Panc1 (cell line): Measurements from ENCODE around the gene DMAC2. TPM values are rescaled to one million over a fixed set of nuclear protein-coding genes. Genes with fewer than 3 reads are reported as not detected.

ENCODE experiments used
- ATAC-seq: fragments of 200-7000 bp; cut with Tn5 transposase; 2 replicates; pipeline ENCODE4 v1.9.1; 2020; ENCODE audit warnings: mild to moderate bottlenecking, moderate library complexity
- BruUV-seq: library from RNA; stranded (reverse); fragments of 400-500 nt; replicated peaks from 2 replicates; lab custom pipeline; 2021; lab: Mats Ljungman, UMichigan
- CTCF ChIA-PET: fragments of 300-600 bp; sonication (Branson Sonifier 250); formaldehyde crosslinking; loops from one replicate; lab custom pipeline; 2022; ENCODE audit warnings: antibody characterized with exemption; lab: Charles Lee
- POLR2A ChIA-PET: fragments of 300-600 bp; sonication (Branson Sonifier 250); formaldehyde crosslinking; loops from one replicate; lab custom pipeline; 2022; ENCODE audit warnings: antibody characterized with exemption; lab: Charles Lee
- DNase-seq: peaks from one replicate; pipeline ENCODE4 v3.0.0-alpha.2; 2010; ENCODE audit warnings: low read depth, low spot score
- H3K27ac ChIP-seq: 2 replicates; pipeline ENCODE4 v1.5.1; 2011; ENCODE audit warnings: mild to moderate bottlenecking, low read length, inconsistent platforms
- H3K27me3 ChIP-seq: fragments of 200-500 bp; sonication (Bioruptor generic); 2 replicates; pipeline ENCODE4 v1.6.0; 2014; ENCODE audit warnings: low read length, inconsistent platforms; ENCODE audit not compliant: control insufficient read depth, insufficient read depth
- H3K36me3 ChIP-seq: fragments of 200-500 bp; sonication (Bioruptor generic); 2 replicates; pipeline ENCODE4 v1.5.1; 2014; ENCODE audit warnings: inconsistent platforms, mild to moderate bottlenecking, low read length, moderate library complexity; ENCODE audit not compliant: control insufficient read depth, insufficient read depth
- H3K4me1 ChIP-seq: 2 replicates; pipeline ENCODE4 v1.5.1; 2011; ENCODE audit warnings: inconsistent platforms, mild to moderate bottlenecking, low read length, moderate library complexity; ENCODE audit not compliant: control insufficient read depth, insufficient read depth
- H3K4me3 ChIP-seq, 2 experiments: 2 replicates each; pipeline ENCODE4 v1.5.1; 2011 to 2012; ENCODE audit warnings: low read depth in 2 of 2, low read length in 2 of 2, mild to moderate bottlenecking in 2 of 2, inconsistent platforms in 1 of 2, moderate library complexity in 1 of 2
- H3K9me3 ChIP-seq: fragments of 200-500 bp; sonication (Bioruptor generic); 2 replicates; pipeline ENCODE4 v1.5.1; 2014; ENCODE audit warnings: low read depth, mild to moderate bottlenecking, inconsistent platforms, low read length, moderate library complexity; ENCODE audit not compliant: control insufficient read depth, insufficient read depth
- POLR2AphosphoS5 ChIP-seq: IDR thresholded peaks from 2 replicates; pipeline ENCODE4 v1.6.1; 2012; ENCODE audit warnings: mild to moderate bottlenecking, low read depth, low read length, moderate library complexity
- SIN3A ChIP-seq: IDR thresholded peaks from 2 replicates; pipeline ENCODE4 v1.6.1; 2012; ENCODE audit warnings: low read depth, mild to moderate bottlenecking, low read length, moderate library complexity, borderline replicate concordance; ENCODE audit not compliant: insufficient read depth
- TCF7L2 ChIP-seq: IDR thresholded peaks from 2 replicates; pipeline ENCODE4 v1.6.1; 2011; ENCODE audit warnings: mild to moderate bottlenecking, low read depth, low read length, inconsistent platforms
- in situ Hi-C: cut with HindIII; loops from 2 replicates; pipeline ENCODE4 v1.10.0; 2016; ENCODE audit warnings: low sequenced_read_pairs, low pct_unique_long_range_greater_than_20kb
- intact Hi-C: fragments of 100-400 bp; cut with micrococcal nuclease; formaldehyde crosslinking; loops from one replicate; pipeline ENCODE4 v1.10.0; 2022; ENCODE audit not compliant: unreplicated experiment
- total RNA-seq: library from RNA; stranded (reverse); gene quantifications from one replicate; pipeline ENCODE4 v1.2.1, GENCODE V29; 2021; ENCODE audit not compliant: unreplicated experiment
- TF ChIP-seq, protein P1 (sequence below): fragments of 450-650 bp; IDR thresholded peaks from 2 replicates; pipeline ENCODE4 v1.5.1; 2017; ENCODE audit warnings: mild to moderate bottlenecking
- TF ChIP-seq, protein P2 (sequence below), 2 experiments: IDR thresholded peaks; 2 replicates each; pipeline ENCODE4 v1.6.1; 2011 to 2012; ENCODE audit warnings: low read depth in 2 of 2, control low read depth in 1 of 2, low read length in 1 of 2, mild to moderate bottlenecking in 1 of 2, moderate library complexity in 1 of 2; ENCODE audit not compliant: insufficient read depth in 1 of 2

DMAC2 gene
- total RNA-seq, 1 experiment from 2014 or later = 37.5 TPM

DNA sequence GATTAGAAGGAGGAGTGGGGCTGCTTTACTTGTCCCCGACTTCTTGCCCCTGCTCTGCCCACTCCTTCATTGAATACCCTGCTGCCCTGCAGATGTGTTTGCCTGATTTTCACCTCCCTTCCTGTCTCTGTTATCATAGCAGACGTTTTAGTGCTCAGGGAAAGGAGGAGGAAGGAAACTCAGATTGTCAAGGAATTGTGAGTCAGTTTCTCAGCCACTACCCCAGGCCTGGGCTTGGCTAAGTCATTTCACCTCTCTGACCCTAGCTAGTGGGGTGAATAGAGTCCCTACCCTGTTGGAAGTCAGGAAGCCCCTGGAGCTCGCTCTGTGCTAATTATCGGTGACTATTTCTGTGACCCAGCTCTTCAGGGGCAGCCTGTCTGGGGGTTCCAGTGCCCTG lies 38.2 kb downstream of the DMAC2 start:
- no peak overlapping the region for H3K27ac ChIP-seq
- no peaks in the 10 kb centered on the region for H3K27me3 ChIP-seq
- DNase-seq = no peak
- no peak for ATAC-seq
- H3K4me1 ChIP-seq = no peaks in the 10 kb centered on the region
- BruUV-seq = TSS peak; percentile 25
- ChIA-PET CTCF (no interaction called here), POLR2A (no interaction called here)
- H3K4me3 ChIP-seq = no peak overlapping the region
- TF ChIP-seq, protein P1, sequence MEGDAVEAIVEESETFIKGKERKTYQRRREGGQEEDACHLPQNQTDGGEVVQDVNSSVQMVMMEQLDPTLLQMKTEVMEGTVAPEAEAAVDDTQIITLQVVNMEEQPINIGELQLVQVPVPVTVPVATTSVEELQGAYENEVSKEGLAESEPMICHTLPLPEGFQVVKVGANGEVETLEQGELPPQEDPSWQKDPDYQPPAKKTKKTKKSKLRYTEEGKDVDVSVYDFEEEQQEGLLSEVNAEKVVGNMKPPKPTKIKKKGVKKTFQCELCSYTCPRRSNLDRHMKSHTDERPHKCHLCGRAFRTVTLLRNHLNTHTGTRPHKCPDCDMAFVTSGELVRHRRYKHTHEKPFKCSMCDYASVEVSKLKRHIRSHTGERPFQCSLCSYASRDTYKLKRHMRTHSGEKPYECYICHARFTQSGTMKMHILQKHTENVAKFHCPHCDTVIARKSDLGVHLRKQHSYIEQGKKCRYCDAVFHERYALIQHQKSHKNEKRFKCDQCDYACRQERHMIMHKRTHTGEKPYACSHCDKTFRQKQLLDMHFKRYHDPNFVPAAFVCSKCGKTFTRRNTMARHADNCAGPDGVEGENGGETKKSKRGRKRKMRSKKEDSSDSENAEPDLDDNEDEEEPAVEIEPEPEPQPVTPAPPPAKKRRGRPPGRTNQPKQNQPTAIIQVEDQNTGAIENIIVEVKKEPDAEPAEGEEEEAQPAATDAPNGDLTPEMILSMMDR = no peak
- TF ChIP-seq, protein P2, sequence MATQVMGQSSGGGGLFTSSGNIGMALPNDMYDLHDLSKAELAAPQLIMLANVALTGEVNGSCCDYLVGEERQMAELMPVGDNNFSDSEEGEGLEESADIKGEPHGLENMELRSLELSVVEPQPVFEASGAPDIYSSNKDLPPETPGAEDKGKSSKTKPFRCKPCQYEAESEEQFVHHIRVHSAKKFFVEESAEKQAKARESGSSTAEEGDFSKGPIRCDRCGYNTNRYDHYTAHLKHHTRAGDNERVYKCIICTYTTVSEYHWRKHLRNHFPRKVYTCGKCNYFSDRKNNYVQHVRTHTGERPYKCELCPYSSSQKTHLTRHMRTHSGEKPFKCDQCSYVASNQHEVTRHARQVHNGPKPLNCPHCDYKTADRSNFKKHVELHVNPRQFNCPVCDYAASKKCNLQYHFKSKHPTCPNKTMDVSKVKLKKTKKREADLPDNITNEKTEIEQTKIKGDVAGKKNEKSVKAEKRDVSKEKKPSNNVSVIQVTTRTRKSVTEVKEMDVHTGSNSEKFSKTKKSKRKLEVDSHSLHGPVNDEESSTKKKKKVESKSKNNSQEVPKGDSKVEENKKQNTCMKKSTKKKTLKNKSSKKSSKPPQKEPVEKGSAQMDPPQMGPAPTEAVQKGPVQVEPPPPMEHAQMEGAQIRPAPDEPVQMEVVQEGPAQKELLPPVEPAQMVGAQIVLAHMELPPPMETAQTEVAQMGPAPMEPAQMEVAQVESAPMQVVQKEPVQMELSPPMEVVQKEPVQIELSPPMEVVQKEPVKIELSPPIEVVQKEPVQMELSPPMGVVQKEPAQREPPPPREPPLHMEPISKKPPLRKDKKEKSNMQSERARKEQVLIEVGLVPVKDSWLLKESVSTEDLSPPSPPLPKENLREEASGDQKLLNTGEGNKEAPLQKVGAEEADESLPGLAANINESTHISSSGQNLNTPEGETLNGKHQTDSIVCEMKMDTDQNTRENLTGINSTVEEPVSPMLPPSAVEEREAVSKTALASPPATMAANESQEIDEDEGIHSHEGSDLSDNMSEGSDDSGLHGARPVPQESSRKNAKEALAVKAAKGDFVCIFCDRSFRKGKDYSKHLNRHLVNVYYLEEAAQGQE (IDR thresholded peaks at IDR 0.05; ENCODE audit: insufficient read depth in 1 of 2, low read depth in 2 of 2, low read length in 1 of 2) = no peak
- no peak for TF ChIP-seq SIN3A
- no peak for TF ChIP-seq TCF7L2
- no peak for TF ChIP-seq POLR2AphosphoS5
- H3K36me3 ChIP-seq = peaks cover 8% of the 10 kb centered on the region; the same call in 1 of the 2 replicates
- in situ Hi-C loops (no loop called here), intact Hi-C loops (no loop called here)
- no peaks in the 10 kb centered on the region for H3K9me3 ChIP-seq

DNA sequence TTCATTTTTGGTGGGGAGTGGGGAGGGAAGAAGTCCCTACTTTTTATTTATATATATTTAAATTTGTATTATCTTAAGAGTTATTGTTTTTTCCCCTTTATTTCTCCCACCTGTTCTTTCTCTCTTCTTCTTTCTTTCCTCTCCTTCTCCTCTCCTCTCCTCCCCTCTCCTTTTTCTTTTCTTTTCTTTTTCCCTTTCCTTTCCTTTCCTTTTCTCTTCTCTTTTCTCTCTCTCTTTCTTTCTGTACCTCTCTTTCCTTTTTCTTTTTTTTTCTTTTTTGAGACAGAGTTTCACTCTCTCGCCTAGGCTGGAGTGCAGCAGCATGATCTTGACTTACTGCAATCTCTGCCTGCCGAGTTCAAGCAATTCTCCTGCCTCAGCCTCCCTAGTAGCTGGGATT lies 40.2 kb downstream of the DMAC2 start:
- TF ChIP-seq SIN3A (no peak), TCF7L2 (no peak), POLR2AphosphoS5 (no peak)
- TF ChIP-seq, protein P2 (IDR thresholded peaks at IDR 0.05; ENCODE audit: insufficient read depth in 1 of 2, low read depth in 2 of 2, low read length in 1 of 2) = no peak
- TF ChIP-seq, protein P1 = no peak
- H3K4me1 ChIP-seq = no peaks in the 10 kb centered on the region
- intact Hi-C loops (no loop called here), in situ Hi-C loops (no loop called here)
- BruUV-seq = no TSS peak
- H3K36me3 ChIP-seq = peaks cover 8% of the 10 kb centered on the region; the same call in 1 of the 2 replicates
- no peak overlapping the region for H3K27ac ChIP-seq
- ChIA-PET POLR2A (no interaction called here), CTCF (no interaction called here)
- ATAC-seq = no peak
- no peak overlapping the region for H3K4me3 ChIP-seq
- no peaks in the 10 kb centered on the region for H3K27me3 ChIP-seq
- H3K9me3 ChIP-seq = no peaks in the 10 kb centered on the region
- no peak for DNase-seq
